Upper lobe of left lung (tissue), 4 donors: ENCODE results near the gene GOT2.

ENCODE experiments used
- POLR2A ChIP-seq, 4 donors: fragments of 450-650 bp; IDR thresholded peaks; one replicate each; pipeline ENCODE4 v1.5.1; 2016 to 2017; ENCODE audit warnings: antibody characterized with exemption in 4 of 4, mild to moderate bottlenecking in 2 of 4
- TF ChIP-seq, protein P1 (sequence below), 6 experiments: fragments of 450-650 bp in 4 of 6; fragments of 200-600 bp in 2 of 6; sonication (generic) in 2 of 6; IDR thresholded peaks; one replicate each; pipeline ENCODE4 v1.5.1; 2016 to 2019; ENCODE audit warnings: antibody characterized with exemption in 6 of 6

DNA sequence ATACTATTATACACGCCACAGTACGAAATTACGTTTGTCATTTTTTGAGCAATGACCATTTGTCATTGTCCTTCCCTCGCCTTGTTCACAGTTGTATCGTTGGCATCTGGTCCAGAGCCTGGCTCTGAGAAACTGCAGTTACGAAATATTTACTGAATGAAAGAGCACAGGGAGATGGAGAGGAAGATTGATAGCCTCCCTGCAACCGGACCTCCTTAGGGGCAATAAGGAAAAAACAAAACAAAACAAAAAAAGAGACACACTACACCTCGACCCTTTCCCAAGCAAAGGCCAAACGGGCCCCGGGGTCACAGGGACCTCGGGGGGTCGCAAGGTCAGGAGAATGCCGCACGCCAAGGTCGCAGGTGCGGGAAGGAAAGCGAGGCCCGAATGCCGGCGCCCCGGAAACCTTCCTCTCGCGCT, 857 bp downstream of the GOT2 start:
- TF ChIP-seq POLR2A (IDR thresholded peaks at IDR 0.05): no peak
- TF ChIP-seq, protein P1, sequence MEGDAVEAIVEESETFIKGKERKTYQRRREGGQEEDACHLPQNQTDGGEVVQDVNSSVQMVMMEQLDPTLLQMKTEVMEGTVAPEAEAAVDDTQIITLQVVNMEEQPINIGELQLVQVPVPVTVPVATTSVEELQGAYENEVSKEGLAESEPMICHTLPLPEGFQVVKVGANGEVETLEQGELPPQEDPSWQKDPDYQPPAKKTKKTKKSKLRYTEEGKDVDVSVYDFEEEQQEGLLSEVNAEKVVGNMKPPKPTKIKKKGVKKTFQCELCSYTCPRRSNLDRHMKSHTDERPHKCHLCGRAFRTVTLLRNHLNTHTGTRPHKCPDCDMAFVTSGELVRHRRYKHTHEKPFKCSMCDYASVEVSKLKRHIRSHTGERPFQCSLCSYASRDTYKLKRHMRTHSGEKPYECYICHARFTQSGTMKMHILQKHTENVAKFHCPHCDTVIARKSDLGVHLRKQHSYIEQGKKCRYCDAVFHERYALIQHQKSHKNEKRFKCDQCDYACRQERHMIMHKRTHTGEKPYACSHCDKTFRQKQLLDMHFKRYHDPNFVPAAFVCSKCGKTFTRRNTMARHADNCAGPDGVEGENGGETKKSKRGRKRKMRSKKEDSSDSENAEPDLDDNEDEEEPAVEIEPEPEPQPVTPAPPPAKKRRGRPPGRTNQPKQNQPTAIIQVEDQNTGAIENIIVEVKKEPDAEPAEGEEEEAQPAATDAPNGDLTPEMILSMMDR (IDR thresholded peaks at IDR 0.05): no peak
